Activated T-cell treated with anti-CD3 and anti-CD28 coated beads, Interleukin-2, amount 50 U/mL, for 4 hours (primary cell): Measurements from ENCODE around the gene AFMID. TPM values are rescaled to one million over a fixed set of nuclear protein-coding genes. Genes with fewer than 3 reads are reported as not detected.

ENCODE experiments used
- ATAC-seq, 2 donors: fragments of 200-7000 bp; cut with Tn5 transposase; one replicate each; pipeline ENCODE4 v1.10.0; 2021
- DNase-seq: peaks from one replicate; pipeline ENCODE4 v3.0.0-alpha.2; 2020
- H3K27me3 Mint-ChIP-seq: one replicate; pipeline ENCODE4 v1.8.0; 2021; ENCODE audit warnings: low read depth, mixed read lengths
- H3K36me3 Mint-ChIP-seq: one replicate; pipeline ENCODE4 v1.8.0; 2022; ENCODE audit warnings: mixed read lengths; ENCODE audit not compliant: insufficient read depth
- H3K4me1 Mint-ChIP-seq: one replicate; pipeline ENCODE4 v1.8.0; 2021; ENCODE audit warnings: low read depth, mixed read lengths
- H3K4me3 Mint-ChIP-seq: one replicate; pipeline ENCODE4 v1.8.0; 2021; ENCODE audit warnings: mild to moderate bottlenecking, moderate library complexity, mixed read lengths
- H3K9me3 Mint-ChIP-seq: one replicate; pipeline ENCODE4 v1.8.0; 2021; ENCODE audit warnings: mixed read lengths
- total RNA-seq, 3 donors: library from RNA; stranded (reverse); gene quantifications; one replicate each; pipeline ENCODE4 v1.2.1, GENCODE V29; 2021

Gene AFMID
- total RNA-seq, 3 donors from 2014 or later, result 15.8 to 16.9 (median 16.1) TPM

- H3K9me3 Mint-ChIP-seq, result no peaks in the 10 kb centered on the region
- H3K4me1 Mint-ChIP-seq, result peaks cover 58% of the 10 kb centered on the region
- no peaks in the 10 kb centered on the region for H3K27me3 Mint-ChIP-seq
- H3K4me3 Mint-ChIP-seq, result peak overlapping the region; percentile 79
- ATAC-seq, result no peak
- DNase-seq, result no peak
- no peaks in the 10 kb centered on the region for H3K36me3 Mint-ChIP-seq
Measured at GRCh38 chr17:78255029-78255656, 68.0 kb downstream of the AFMID start.

- no peak for ATAC-seq
- no peaks in the 10 kb centered on the region for H3K36me3 Mint-ChIP-seq
- peaks cover 57% of the 10 kb centered on the region for H3K4me1 Mint-ChIP-seq
- H3K9me3 Mint-ChIP-seq, result no peaks in the 10 kb centered on the region
- no peaks in the 10 kb centered on the region for H3K27me3 Mint-ChIP-seq
- no peak for DNase-seq
- no peak overlapping the region for H3K4me3 Mint-ChIP-seq
Measured at GRCh38 chr17:78255953-78256706, 69.0 kb downstream of the AFMID start.

- no peaks in the 10 kb centered on the region for H3K36me3 Mint-ChIP-seq
- DNase-seq (no peak), ATAC-seq (no peak)
- no peaks in the 10 kb centered on the region for H3K27me3 Mint-ChIP-seq
- peaks cover 53% of the 10 kb centered on the region for H3K4me1 Mint-ChIP-seq
- no peaks in the 10 kb centered on the region for H3K9me3 Mint-ChIP-seq
- H3K4me3 Mint-ChIP-seq, result no peak overlapping the region
Measured at GRCh38 chr17:78256707-78257591, 69.8 kb downstream of the AFMID start.

Other genes starting within 250 kb of the AFMID start
- 10 to 100 TPM; 19.6 to 25.0 (median 20.4) TPM for gene TNRC6C, start 228.7 kb upstream of the AFMID start, total RNA-seq
- gene TMC6, start 58.6 kb upstream of the AFMID start, total RNA-seq, result 10 to 100 TPM; 79.1 to 87.1 (median 81.5) TPM
- gene TMC8, start 56.6 kb upstream of the AFMID start, total RNA-seq, result 10 to 100 TPM; 46.9 to 69.4 (median 61.7) TPM
- not detected for gene C17orf99, start 41.0 kb upstream of the AFMID start, total RNA-seq
- 100 to 1,000 TPM; 192 to 224 (median 196) TPM for gene SYNGR2, start 18.8 kb upstream of the AFMID start, total RNA-seq
- gene TK1, start 310 bp upstream of the AFMID start, total RNA-seq, result 10 to 100 TPM; 23.0 to 30.3 (median 26.8) TPM
- gene BIRC5, start 26.9 kb downstream of the AFMID start, total RNA-seq, result 1 to 10 TPM; 5.4 to 10.0 (median 8.5) TPM
- not detected for gene TMEM235, start 44.3 kb downstream of the AFMID start, total RNA-seq
- 100 to 1,000 TPM; 118 to 143 (median 136) TPM for gene SOCS3, start 172.7 kb downstream of the AFMID start, total RNA-seq
- gene PGS1, start 191.3 kb downstream of the AFMID start, total RNA-seq, result 10 to 100 TPM; 47.4 to 51.7 (median 47.5) TPM